Measurements from ENCODE around the gene LYSMD2.

- TF ChIP-seq CTCF (conservative IDR thresholded peaks at IDR 0.05 in 1 of 2, IDR thresholded peaks at IDR 0.05 in 1 of 2; ENCODE audit: extremely low read depth in 1 of 2, insufficient read depth in 1 of 2, low read depth in 1 of 2, low read length in 2 of 2): no peak
- no peak for TF ChIP-seq EZH2 (IDR thresholded peaks at IDR 0.05; ENCODE audit: borderline replicate concordance, low read length)
Observed at GRCh38 chr15:51714162-51714561, 23.3 kb downstream of the LYSMD2 start.

Data from mammary epithelial cell (primary cell).